Activated effector memory CD4-positive, alpha-beta T cell treated with Interleukin-2 at 50 U/mL for 16 hours (primary cell): Measurements from ENCODE around the gene SLC7A14.

Experiments
- DNase-seq: peaks from one replicate; pipeline ENCODE4 v3.0.0-alpha.2; 2020

SLC7A14 gene

DNA sequence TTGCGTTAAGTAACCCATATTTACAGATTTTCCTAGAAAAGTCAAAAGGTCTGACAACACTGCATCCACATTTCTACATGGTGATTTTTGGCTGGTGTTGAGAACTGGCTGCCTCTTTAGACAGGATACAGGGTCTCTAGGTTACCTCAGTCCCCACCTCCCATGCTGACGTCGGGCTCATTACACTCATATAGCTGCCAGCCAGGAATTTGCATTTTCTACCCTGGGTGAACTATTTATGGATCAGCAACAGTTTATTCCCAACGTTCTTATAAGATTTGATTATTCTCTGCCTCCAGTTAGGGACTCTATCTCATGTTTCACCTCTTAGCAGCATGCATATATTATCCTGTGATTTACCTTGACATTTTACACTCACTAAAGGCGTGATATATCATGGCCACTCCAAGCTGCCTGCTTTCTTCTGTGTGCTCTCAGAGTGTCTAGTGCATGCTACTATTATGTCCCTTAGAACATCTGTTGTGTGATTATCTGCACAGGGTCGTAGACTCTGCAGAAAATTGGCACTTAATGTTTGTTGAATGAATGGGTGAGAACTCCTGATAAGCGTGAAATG lies 118.2 kb downstream of the SLC7A14 start:
- DNase-seq, result no peak

DNA sequence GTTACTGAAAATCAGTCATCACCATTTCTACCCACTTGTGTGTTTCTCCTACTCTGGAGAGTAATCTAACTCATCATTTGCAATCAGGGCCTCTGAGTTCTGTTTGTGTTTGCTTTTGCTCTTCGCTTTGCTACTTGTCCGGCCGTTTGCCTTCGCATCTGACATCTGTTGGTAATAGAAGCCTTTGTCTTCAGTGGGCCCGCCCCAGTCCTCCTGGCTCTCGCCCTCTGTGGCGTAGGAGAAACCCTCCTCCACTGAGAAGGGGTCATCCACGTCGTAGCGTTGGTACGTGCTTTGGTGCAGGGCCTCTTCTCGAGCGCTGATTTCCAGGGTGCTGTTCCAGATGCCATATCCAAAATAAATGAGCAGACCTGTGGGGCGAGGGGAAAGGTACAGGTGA lies 118.9 kb downstream of the SLC7A14 start:
- no peak for DNase-seq

DNA sequence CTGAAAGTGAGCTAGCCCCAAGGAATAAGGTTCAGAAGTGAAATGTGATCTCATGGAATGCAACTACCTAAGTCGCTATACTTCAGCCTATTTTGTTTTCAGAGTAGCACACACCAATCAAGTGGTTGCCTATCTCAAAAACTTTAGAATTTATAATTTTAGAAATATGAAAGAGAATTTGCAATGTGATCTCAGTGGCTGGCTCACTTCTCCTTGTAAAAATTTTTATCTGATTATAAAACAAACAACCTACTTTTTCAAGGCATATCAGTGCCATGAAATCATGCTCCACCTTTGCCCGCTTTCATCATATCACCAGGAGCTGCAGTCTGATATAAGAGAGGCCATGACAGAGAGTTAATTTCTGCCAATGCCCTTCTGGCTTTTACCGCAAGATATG lies 119.9 kb downstream of the SLC7A14 start:
- no peak for DNase-seq

DNA sequence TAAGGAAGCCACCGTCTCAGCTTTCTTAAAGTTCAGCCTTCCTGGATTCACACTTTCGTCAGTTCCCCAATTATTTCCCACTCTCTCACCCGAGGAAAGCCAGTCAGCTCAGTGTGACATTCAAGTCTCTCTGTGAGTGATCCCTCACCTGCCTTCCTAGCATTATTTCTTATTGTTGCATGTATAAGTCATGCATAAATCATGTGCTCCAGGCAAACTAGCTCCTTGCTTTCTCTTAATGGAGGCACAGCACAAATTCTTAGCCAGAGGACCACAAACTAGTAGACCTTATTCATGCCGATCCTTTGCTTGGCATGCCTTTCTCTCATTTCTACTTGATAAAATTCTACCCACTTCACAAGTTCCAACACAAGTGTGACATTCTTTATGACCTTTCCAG lies 122.9 kb downstream of the SLC7A14 start:
- DNase-seq, result no peak

DNA sequence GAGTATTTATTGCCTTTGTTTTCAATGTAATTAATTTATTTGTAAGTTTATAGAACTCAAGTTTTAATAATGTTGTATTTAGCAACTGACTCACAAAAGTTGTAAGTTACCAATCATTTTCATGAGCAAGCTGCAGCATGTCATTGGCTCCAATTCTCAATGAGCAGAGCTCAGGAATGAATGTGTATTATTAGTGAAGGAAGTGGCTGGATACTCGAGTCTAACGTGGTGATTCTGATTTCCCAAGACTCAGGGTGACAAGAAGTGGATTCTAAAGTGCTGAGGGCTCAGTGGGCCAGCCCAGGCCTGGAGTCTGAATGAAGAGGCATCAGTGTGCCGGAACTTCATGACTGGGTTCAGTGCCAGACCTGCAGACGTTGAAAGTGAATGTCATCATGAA lies 127.6 kb downstream of the SLC7A14 start:
- no peak for DNase-seq

DNA sequence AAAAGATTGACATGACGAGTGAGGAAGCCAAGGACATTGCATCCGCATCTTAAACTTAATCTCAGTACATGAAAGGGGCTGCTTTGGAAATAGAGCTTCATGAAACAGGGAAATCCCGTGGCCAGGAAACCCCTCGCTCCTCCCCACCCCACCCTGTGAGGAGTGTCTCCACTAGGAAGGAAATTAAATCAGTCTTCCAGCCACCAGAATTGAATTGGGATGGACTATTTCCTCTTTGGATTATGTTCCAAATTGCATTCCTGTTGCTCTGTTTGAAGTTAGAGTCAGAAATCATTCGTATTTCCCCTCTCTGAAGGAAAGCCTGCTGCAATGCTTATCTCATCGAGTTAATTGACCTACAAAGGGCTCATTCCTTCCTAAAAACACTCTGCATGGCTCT lies 131.4 kb downstream of the SLC7A14 start:
- DNase-seq, result no peak

DNA sequence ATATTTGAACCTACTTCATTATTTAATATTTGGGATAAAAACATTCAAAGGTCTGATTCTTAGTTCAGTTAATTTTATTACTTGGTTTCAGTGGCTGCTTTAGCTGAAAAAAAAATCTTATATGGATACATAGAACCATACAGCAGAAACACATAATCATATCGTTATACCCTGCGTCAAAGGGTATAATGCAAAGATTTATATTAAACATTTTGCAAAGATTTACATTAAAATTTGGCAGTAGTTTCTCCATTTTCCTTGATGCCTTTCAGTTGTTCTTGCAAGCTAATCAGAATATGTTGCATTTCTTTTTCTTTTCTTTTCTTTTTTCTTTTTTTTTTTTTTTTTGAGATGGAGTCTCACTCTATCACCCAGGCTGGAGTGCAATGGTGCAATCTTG lies 135.8 kb downstream of the SLC7A14 start:
- DNase-seq, result no peak

DNA sequence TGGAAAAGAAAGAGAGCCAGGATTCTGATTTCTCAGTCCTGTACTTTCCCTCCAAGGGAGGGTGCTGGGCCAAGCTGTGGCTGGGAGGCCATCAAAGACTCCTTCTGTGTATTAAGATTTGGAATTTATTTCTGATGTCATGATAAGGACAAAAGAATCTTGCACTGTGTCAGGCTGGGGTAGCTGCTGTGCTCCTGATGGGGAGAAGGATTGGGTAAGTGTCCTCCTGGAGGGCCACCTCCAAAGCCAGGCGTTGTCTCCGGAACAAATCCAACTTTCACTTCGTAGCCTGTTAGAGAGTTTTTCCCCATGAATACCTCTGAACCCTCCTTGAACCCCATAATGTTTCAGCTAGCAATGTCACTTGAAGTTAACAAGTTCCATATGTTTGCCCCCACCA lies 137.3 kb downstream of the SLC7A14 start:
- no peak for DNase-seq

DNA sequence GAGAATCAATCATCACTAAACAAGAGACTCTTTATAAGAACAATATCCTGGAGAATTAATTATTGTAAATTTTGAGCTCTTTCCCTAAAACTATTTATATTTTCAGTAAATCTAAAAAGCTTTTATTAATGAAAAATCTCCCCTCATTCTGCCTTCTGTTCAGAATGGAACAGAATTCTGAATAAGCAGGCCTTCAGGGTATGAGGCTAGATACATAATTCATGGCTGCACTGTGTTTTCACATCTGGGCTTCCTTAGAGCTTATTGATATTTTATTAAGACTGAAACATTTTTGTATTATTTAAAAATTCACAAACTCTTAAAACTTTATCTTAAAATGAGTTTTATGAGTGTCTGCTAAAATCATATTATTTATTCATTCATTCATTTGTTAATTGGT lies 142.4 kb downstream of the SLC7A14 start:
- no peak for DNase-seq

DNA sequence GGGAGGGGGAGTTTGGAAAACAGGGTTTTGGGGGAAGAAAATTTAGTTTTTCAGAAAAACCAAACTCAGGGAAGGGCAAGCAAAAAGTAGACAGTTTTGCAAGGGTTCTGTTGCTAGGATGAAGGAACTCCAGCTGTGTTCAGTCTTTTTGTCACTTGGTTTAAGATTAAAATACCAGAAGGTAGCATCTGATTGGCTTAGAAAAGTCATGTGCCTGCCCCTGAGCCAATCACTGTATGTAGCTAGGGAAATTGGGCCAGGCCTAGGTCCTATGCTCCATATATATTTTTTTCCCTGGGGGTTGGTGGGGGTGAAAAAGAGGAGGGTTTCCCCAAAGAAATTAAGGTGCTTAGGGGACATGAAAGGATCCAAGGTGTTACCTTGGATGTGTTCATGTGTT lies 142.9 kb downstream of the SLC7A14 start:
- no peak for DNase-seq

DNA sequence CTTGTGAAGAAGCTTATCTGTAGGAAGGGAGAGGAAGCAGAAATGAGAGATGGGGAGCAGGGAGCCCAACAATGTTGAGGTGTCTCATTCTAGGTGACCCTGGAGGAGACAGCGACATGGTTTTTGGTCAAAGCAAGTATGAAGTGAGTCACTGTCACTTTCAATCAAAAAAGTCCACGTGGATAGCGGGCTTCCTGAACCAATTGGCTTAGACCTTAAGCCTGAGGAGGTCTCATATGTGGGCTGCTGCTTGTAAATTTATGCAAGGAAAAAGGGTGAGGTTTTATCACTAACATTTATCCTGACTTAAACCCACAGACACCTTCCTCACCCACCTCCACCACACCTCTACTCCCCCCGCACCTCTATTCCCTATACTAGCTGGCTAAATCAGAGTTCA lies 144.5 kb downstream of the SLC7A14 start:
- no peak for DNase-seq

DNA sequence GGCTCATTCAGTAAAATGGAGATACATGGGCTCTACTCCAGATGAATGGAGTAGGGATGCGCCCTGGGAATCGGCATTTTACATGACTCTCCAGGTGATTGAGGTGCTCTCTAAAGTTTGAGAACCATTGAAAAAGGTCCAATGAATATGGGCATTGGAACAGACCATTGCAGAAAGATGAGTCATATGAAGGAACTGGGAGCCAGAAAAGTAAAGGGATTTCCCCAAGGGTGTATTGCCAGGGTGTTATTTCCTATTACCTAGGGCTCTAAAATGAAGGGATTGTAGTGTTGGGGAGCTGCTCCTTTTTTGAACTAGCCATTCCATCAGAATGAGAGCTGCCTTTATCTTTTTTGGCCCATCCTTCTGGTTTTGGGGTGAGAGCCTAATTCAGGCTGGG lies 145.5 kb downstream of the SLC7A14 start:
- DNase-seq, result no peak

DNA sequence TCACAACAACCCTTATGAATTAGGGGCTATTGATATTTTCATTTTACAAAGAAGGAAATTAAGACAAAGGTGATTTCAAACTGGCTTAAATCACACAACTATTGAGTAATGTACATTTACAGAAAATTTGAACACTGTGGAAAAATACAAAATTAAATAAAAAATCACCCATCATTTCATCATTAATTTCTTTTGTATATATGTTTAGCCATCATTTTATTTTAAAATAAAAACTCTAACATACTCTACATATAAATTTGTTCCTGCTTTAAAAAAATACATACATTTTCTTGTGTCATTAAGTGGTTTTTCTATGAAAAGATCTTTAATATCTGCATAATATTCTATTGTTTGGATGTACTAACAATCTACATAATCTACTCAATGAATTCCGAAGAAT lies 147.0 kb downstream of the SLC7A14 start:
- no peak for DNase-seq

DNA sequence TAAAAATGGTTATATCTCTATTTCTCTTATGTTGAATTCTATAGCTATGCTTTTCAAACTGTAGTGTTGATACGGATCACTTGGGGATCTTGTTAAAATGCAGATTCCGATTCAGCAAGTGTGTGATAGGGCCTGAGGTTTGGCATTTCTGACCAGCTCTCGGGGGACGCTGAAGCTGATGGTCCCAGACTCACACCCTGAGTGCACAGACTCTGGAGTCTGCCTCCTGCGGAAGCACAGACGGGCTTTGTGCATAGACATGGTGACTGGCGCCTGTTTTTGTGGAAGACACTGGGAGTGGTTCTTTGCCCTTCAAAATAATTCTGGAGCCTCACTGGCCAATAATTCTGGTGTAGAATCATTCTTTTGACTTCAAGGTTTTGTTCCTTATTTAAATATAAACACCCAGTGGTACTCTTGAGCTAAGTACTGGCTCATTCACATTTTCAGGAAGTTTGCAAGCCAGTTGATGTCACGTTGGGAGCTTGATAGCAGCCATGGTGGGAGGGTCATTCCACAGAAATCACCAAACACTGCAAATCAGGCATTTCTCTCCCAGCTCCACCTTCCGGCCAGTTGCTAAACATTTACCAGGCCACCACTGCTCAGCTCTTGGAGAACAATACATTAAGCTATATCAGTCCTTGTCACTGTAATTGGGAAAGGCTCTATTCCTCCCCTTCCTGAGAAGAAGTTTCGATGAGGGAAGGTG lies 148.0 kb downstream of the SLC7A14 start:
- no peak for DNase-seq

DNA sequence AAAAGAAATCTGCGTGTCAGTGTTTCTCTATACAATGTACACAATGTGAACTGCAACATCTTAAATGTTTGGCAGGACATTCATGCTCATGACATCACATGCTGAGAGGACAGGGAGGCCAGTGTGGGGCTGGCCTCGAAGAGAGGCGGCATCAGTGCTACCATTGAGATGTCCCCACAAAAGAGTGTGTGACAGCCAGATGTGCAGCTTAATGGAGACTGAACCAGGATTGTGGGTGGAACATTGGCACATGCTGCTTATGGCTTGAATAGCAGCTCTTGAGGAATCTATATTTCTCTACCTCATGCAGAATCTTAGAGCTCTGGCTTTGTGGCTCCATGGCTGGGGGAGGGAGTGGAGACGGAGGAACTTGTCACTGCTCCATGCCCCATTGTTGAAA lies 148.7 kb downstream of the SLC7A14 start:
- no peak for DNase-seq

DNA sequence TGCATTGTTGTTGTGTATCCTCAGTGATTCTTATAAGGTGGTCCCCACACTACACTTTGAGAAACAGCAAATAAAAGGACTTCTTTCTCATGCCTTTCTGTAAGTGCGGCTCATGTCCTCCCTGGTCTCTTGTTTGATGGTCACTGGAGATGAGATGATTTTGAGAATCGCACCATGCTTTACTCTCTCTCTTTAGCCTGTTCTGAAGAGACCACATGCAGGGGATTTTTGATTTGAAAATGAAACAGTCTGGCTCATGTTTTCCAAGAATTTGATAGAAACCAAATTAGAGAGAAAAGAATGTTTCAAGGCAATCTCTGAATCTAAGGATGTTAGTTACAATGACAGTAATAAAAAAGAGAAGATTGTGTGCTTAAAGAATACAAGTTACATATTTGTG lies 149.2 kb downstream of the SLC7A14 start:
- no peak for DNase-seq

DNA sequence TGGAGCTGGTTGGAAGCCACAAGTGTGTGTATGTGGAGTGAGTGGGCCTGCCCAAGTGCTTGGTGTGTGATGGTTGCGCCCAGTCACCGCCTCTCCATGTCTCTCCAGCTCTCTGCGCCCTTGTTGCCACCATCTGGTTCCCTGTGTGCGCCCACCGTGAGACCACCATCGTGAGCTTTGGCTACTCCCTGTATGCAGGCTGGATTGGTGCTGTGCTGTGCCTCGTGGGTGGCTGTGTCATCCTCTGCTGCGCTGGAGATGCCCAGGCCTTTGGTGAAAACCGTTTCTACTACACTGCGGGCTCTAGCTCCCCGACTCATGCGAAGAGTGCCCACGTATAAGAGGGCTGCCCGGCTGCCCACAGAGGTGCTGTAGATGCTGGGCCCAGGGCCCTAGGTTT lies 153.5 kb downstream of the SLC7A14 start:
- no peak for DNase-seq

DNA sequence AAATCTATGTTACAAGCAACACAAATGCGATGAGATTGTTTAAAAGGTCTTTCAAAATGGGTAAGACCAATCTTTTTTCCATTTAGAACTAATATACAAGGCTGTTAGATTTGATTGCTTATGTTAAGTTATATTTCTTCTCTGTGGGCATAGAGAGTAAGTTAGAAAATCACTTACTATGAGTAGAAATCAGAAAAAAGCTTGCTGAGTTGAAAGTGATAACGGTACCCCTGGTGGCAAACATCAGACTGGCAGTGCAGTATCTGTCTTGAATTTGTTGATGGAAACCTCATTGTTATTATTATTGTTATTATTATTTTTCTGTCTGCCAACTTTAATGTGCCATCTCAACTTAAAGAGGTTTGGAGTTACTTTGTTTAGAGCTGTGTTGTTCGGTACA lies 154.8 kb downstream of the SLC7A14 start:
- no peak for DNase-seq

DNA sequence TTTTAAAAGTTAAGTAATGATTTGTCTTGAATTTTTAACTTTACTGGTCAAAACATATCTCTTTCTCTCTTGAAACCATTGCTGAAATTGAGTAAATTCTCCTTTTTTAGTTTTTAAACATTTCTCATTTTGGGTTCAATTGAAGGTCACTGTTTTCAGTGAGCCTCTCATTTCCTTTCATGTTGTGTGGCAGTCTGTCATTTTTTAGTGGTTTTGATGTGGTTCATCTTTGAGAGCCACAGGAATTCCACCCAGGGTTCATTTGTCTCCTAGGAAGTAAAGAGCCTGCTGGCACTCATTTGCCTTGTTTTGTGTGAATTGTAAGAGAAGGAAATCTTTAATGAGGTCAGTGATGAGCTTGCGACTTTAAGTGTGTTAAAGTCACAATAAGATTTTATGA lies 156.8 kb downstream of the SLC7A14 start:
- DNase-seq, result no peak

DNA sequence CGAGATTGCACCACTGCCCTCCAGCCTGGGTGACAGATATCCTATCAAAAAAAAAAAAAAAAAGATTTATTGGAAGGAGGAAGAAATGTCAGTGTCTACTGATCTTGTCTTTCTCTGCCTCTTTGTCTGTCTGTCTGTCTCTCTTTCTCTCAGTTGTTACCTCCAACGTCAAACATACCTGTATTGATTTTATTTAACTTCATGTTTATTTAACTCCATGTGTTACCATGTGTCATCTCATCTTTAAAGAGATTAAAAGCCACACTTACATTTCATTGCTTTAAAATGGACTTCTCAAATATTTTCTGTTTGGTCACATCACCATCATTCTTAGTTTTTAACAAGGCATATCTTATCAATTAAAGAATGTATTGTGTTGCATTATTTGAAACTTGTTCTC lies 157.8 kb downstream of the SLC7A14 start:
- no peak for DNase-seq

DNA sequence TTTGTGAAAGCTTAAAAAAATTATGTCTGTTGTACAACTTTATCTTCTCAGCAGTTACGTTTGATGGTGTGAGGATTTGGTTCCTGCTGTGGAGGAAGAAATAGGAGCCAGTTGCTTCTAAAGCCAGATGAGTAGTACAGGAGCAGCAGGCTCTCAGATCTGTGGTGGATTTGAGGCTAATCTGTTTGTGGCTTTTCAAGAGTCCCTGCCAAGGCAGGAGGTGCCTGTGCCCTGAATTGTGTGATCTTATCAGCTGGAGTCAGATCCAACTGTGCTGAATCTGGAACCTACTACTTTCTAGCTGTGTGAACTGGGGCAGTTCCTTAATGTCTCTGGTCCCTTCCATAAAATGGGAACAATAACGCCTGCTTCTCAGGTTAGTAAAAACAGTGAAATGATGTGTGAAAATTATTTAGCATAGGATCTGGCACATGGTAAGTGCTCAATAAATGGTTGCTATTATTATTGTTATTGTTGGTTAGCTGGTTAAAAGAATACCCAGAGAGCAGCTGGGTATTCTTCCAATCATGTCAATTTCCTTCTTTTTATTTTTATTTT lies 159.6 kb downstream of the SLC7A14 start:
- no peak for DNase-seq

DNA sequence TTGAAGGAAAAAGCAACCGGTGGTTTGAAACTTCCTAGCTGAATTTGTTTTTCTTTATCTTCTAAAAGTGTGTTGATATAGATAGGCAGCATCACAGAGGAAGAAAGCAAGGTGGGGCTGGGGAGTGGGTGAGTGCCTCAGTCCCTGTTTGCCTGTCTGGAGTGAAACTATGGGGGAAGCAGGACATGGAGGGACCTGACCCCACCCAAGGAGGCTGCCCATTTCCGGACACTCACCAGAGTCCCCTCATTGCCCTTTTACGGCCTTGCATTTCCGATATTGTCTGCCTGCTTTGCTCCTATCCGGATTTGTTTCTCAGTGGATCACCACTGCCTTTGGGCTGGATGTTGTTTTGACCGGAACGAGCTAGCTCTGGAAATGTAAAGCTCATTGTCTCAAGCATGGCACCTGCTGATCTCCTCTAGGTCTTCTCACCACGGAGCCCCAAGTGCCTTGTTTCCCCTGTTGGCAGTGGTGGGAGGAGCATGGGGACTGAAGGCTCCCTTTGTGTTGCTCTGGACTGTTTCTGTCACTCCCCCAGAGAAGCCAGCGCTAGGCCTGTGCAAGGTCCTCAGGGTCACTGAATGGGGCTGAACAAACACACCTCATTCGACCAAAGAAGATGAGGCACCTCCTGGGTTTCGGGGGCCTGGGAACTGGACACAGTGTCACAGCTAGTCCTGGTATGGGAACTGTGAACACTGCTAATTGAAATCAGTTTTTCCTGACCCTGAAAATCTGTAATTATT lies 160.2 kb downstream of the SLC7A14 start:
- no peak for DNase-seq

DNA sequence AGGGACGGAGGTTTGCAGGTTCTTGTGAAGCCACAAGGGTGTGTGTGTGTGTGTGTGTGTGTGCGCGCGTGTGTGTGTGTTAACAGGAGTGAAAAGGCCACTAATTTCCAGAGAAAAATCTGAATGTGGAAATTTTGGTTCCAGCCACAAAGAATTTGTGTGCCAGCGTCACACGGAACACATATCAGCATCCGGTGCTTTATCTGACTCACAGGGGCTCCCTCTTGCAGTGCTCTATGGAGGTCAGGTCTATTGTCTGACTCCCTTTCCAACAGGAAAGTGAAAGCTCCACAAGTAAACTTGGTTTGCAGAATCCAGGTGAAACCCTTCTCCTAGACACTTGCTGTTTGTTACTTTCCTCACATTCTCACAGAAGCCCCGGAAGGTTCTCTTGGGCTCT lies 161.0 kb downstream of the SLC7A14 start:
- DNase-seq, result no peak

DNA sequence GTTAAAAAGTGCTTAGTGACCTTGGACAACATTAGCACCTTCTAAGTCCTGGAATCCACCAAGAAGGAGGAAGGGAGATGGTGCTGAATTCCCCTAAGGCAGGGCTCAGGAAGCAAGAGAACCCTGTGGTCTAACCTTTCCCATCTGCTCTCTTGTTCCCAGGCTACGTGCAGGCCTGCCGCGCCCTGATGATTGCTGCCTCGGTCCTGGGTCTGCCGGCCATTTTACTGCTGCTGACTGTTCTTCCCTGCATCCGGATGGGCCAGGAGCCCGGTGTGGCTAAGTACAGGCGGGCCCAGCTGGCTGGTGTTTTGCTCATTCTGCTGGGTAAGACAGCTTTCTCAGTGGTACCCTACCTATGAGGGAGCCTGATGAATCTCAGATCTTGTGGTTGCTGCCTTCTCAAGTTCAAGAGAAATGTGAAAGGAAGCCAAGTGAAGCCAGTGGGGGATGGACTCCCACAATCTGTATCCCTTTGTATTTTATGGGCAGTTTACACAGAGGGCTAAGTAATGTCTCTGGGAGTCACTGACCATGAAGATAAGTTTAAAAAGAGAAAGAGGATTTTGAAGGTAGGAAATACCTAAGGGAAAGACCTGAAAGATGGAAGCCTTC lies 162.8 kb downstream of the SLC7A14 start:
- no peak for DNase-seq
